Osteoblast (primary cell): ENCODE results near the gene LRP5. TPM values are rescaled to one million over a fixed set of nuclear protein-coding genes. Genes with fewer than 3 reads are reported as not detected.
A peak's percentile ranks its signal among the peaks of the same experiment; 100 is the strongest.

Source experiments
- DNase-seq: peaks from one replicate; pipeline ENCODE4 v3.0.0; 2011; ENCODE audit warnings: low spot score, mixed read lengths; ENCODE audit not compliant: insufficient read length; ENCODE audit errors: missing footprints
- H2AFZ ChIP-seq: 2 replicates; pipeline ENCODE4 v1.6.0; 2011; ENCODE audit warnings: mild to moderate bottlenecking, low read length
- H3K27ac ChIP-seq: 2 replicates; pipeline ENCODE4 v1.5.1; 2011; ENCODE audit warnings: mild to moderate bottlenecking, low read depth, low read length, moderate library complexity
- H3K27me3 ChIP-seq: 2 replicates; pipeline ENCODE4 v1.6.0; 2012; ENCODE audit warnings: mild to moderate bottlenecking, control low read depth, inconsistent platforms, low read length, moderate library complexity; ENCODE audit not compliant: insufficient read depth
- H3K36me3 ChIP-seq: 2 replicates; pipeline ENCODE4 v1.5.1; 2011; ENCODE audit warnings: mild to moderate bottlenecking, low read length, control low read depth, moderate library complexity; ENCODE audit not compliant: insufficient read depth
- H3K4me1 ChIP-seq: 2 replicates; pipeline ENCODE4 v1.5.1; 2011; ENCODE audit warnings: mild to moderate bottlenecking, low read length, control low read depth, moderate library complexity; ENCODE audit not compliant: insufficient read depth
- H3K4me2 ChIP-seq: 2 replicates; pipeline ENCODE4 v1.6.0; 2011; ENCODE audit warnings: mild to moderate bottlenecking, low read length; ENCODE audit not compliant: insufficient read depth
- H3K4me3 ChIP-seq: fragments of 200-600 bp; sonication (generic); 3 replicates; pipeline ENCODE4 v1.5.1; 2012; ENCODE audit warnings: mild to moderate bottlenecking, low read length, inconsistent platforms; ENCODE audit not compliant: insufficient read depth
- H3K79me2 ChIP-seq: 2 replicates; pipeline ENCODE4 v1.6.0; 2012; ENCODE audit warnings: mild to moderate bottlenecking, low read length, control low read depth, inconsistent platforms; ENCODE audit not compliant: insufficient read depth
- H3K9me3 ChIP-seq: 2 replicates; pipeline ENCODE4 v1.5.1; 2011; ENCODE audit warnings: low read depth, low read length, control low read depth
- H4K20me1 ChIP-seq: 2 replicates; pipeline ENCODE4 v1.6.0; 2012; ENCODE audit warnings: mild to moderate bottlenecking, low read length, control low read depth; ENCODE audit not compliant: insufficient read depth
- CTCF ChIP-seq: IDR thresholded peaks from 2 replicates; pipeline ENCODE4 v1.5.1; 2011; ENCODE audit warnings: mild to moderate bottlenecking, low read depth, low read length, moderate library complexity; ENCODE audit errors: extremely low read depth
- total RNA-seq: library from RNA; depleted of rRNA; stranded (reverse); fragments of >200 nt; gene quantifications from 2 replicates; pipeline ENCODE4 v1.2.3, GENCODE V29; 2012

LRP5 gene
- total RNA-seq, 1 donor, result 16.3 TPM

- H3K27me3 ChIP-seq, result no peaks in the 10 kb centered on the region
- DNase-seq, result peak; percentile 85
- TF ChIP-seq CTCF, result no peak
- no peak overlapping the region for H3K4me2 ChIP-seq
- no peaks in the 10 kb centered on the region for H3K36me3 ChIP-seq
- peaks cover 18% of the 10 kb centered on the region for H3K4me1 ChIP-seq
- H3K79me2 ChIP-seq, result no peaks in the 10 kb centered on the region
- H2AFZ ChIP-seq, result no peak overlapping the region
- H3K9me3 ChIP-seq, result no peaks in the 10 kb centered on the region
- no peak overlapping the region for H3K27ac ChIP-seq
- H3K4me3 ChIP-seq, result no peak overlapping the region
- no peaks in the 10 kb centered on the region for H4K20me1 ChIP-seq
These were observed 59.0 kb downstream of the LRP5 start for GRCh38 chr11:68371171-68372041.

GRCh38 chr11:68372114-68372513 lies 59.7 kb downstream of the LRP5 start:
- Histone ChIP-seq H3K27me3 (no peaks in the 10 kb centered on the region), H3K4me1 (peaks cover 18% of the 10 kb centered on the region), H3K79me2 (no peaks in the 10 kb centered on the region), H3K4me2 (no peak overlapping the region), H3K27ac (no peak overlapping the region), H3K9me3 (no peaks in the 10 kb centered on the region), H4K20me1 (no peaks in the 10 kb centered on the region), H2AFZ (no peak overlapping the region), H3K36me3 (no peaks in the 10 kb centered on the region), H3K4me3 (no peak overlapping the region)
- DNase-seq, result no peak
- no peak for TF ChIP-seq CTCF

GRCh38 chr11:68372625-68373024 lies 60.2 kb downstream of the LRP5 start:
- Histone ChIP-seq H3K4me3 (no peak overlapping the region), H2AFZ (no peak overlapping the region), H3K27ac (no peak overlapping the region), H4K20me1 (no peaks in the 10 kb centered on the region), H3K9me3 (no peaks in the 10 kb centered on the region), H3K79me2 (no peaks in the 10 kb centered on the region), H3K4me1 (peaks cover 18% of the 10 kb centered on the region), H3K36me3 (no peaks in the 10 kb centered on the region), H3K27me3 (no peaks in the 10 kb centered on the region), H3K4me2 (no peak overlapping the region)
- peak; percentile 45 for DNase-seq
- no peak for TF ChIP-seq CTCF

GRCh38 chr11:68373189-68373814 lies 60.9 kb downstream of the LRP5 start:
- peaks cover 18% of the 10 kb centered on the region for H3K4me1 ChIP-seq
- H3K4me3 ChIP-seq, result no peak overlapping the region
- H3K79me2 ChIP-seq, result no peaks in the 10 kb centered on the region
- peak overlapping the region; percentile 68 for H2AFZ ChIP-seq
- H3K27ac ChIP-seq, result no peak overlapping the region
- H3K4me2 ChIP-seq, result peak overlapping the region; percentile 70
- H3K9me3 ChIP-seq, result no peaks in the 10 kb centered on the region
- no peaks in the 10 kb centered on the region for H3K36me3 ChIP-seq
- no peaks in the 10 kb centered on the region for H3K27me3 ChIP-seq
- no peak for TF ChIP-seq CTCF
- DNase-seq, result peak; percentile 94
- H4K20me1 ChIP-seq, result no peaks in the 10 kb centered on the region
